BJ (cell line): ENCODE results near the gene CTCF. TPM values are rescaled to one million over a fixed set of nuclear protein-coding genes. Genes with fewer than 3 reads are reported as not detected.
"Not testable (repeated sequence)": the region's sequence is repeated elsewhere in the genome, so short reads cannot be mapped to it uniquely, and the experiment has no call there.

Experiments
- CTCF ChIA-PET: fragments of 350-600 bp; formaldehyde crosslinking; extraction: SDS; loops from one replicate; lab custom pipeline; 2021; ENCODE audit warnings: antibody characterized with exemption, inconsistent platforms; lab: Yijun Ruan, JAX
- POLR2A ChIA-PET: fragments of 300-600 bp; sonication (Branson Sonifier 250); formaldehyde crosslinking; extraction: SDS; loops from one replicate; lab custom pipeline; 2021; ENCODE audit warnings: antibody characterized with exemption; lab: Charles Lee
- DNase-seq: peaks from one replicate; pipeline ENCODE4 v3.0.0-alpha.2; 2011; ENCODE audit warnings: low read depth
- H3K27me3 ChIP-seq: 2 replicates; pipeline ENCODE4 v1.6.0; 2011; ENCODE audit warnings: low read length; ENCODE audit not compliant: control insufficient read depth, insufficient read depth
- H3K36me3 ChIP-seq: 2 replicates; pipeline ENCODE4 v1.5.1; 2011; ENCODE audit warnings: low read length; ENCODE audit not compliant: control insufficient read depth, insufficient read depth
- H3K4me3 ChIP-seq: 2 replicates; pipeline ENCODE4 v1.5.1; 2011; ENCODE audit warnings: low read depth, mild to moderate bottlenecking, control low read depth, low read length
- CTCF ChIP-seq: IDR thresholded peaks from 2 replicates; pipeline ENCODE4 v1.5.1; 2011; ENCODE audit warnings: low read depth, mild to moderate bottlenecking, control low read depth, inconsistent platforms, low read length, moderate library complexity; ENCODE audit not compliant: insufficient read depth
- polyA plus RNA-seq: library from polyadenylated mRNA; depleted of rRNA; stranded (reverse); fragments of >200 nt; gene quantifications from 2 replicates; pipeline ENCODE4 v1.2.3, GENCODE V29; 2011

Gene CTCF
- polyA plus RNA-seq, 1 experiment = 20.9 TPM

GRCh38 chr16:67529582-67530012 is 32.7 kb upstream of the CTCF start:
- H3K27me3 ChIP-seq = no peaks in the 10 kb centered on the region
- TF ChIP-seq CTCF = no peak
- no peak for DNase-seq
- H3K36me3 ChIP-seq = no peaks in the 10 kb centered on the region
- ChIA-PET POLR2A (no interaction called here), CTCF (interaction anchor here (1.0 to 2.9 kb wide), 10 partner anchors 9 to 138 kb away, joined by 3 to 34 read pairs (median 6); partner anchors contain the start of genes C16orf86, CARMIL2, CTCF and ENKD1)
- peak overlapping the region; percentile 77 for H3K4me3 ChIP-seq

GRCh38 chr16:67530013-67530939 is 32.0 kb upstream of the CTCF start:
- no peaks in the 10 kb centered on the region for H3K27me3 ChIP-seq
- peak; percentile 23 for DNase-seq
- CTCF ChIA-PET = interaction anchor here (1.0 to 2.9 kb wide), 10 partner anchors 10 to 137 kb away, joined by 3 to 34 read pairs (median 6); partner anchors contain the start of genes C16orf86, CARMIL2, CTCF and ENKD1
- POLR2A ChIA-PET = interaction anchor here (0.6 to 0.9 kb wide), 2 partner anchors 9 to 130 kb away, joined by 3 read pairs; partner anchors contain the start of gene ACD
- H3K36me3 ChIP-seq = no peaks in the 10 kb centered on the region; the same call in 1 of the 2 replicates
- no peak for TF ChIP-seq CTCF
- peak overlapping the region; percentile 77 for H3K4me3 ChIP-seq

- ChIA-PET POLR2A (interaction anchor here (0.6 kb wide), 1 partner anchor 129 kb away, joined by 3 read pairs; the partner anchor contains the start of gene ACD), CTCF (interaction anchor here (1.2 to 2.9 kb wide), 5 partner anchors 10 to 135 kb away, joined by 3 to 34 read pairs (median 15); partner anchors contain the start of genes C16orf86 and ENKD1)
- no peak for TF ChIP-seq CTCF
- H3K4me3 ChIP-seq = no peak overlapping the region
- no peaks in the 10 kb centered on the region for H3K27me3 ChIP-seq
- DNase-seq = no peak
- no peaks in the 10 kb centered on the region; the same call in 1 of the 2 replicates for H3K36me3 ChIP-seq
Observed at GRCh38 chr16:67531247-67531646, 31.1 kb upstream of the CTCF start.

GRCh38 chr16:67533024-67533560 is 29.2 kb upstream of the CTCF start:
- POLR2A ChIA-PET = no interaction called here
- no peaks in the 10 kb centered on the region; the same call in 1 of the 2 replicates for H3K36me3 ChIP-seq
- no peak overlapping the region for H3K4me3 ChIP-seq
- TF ChIP-seq CTCF = no peak
- H3K27me3 ChIP-seq = no peaks in the 10 kb centered on the region
- no peak for DNase-seq
- CTCF ChIA-PET = interaction anchor here (0.8 to 2.5 kb wide), 4 partner anchors 12 to 113 kb away, joined by 6 to 22 read pairs (median 9); partner anchors contain the start of gene CARMIL2

GRCh38 chr16:67533987-67534386 is 28.3 kb upstream of the CTCF start:
- H3K36me3 ChIP-seq, POLR2A ChIA-PET, H3K27me3 ChIP-seq, H3K4me3 ChIP-seq, DNase-seq: not testable (repeated sequence)
- CTCF ChIA-PET = interaction anchor here (0.8 to 2.5 kb wide), 2 partner anchors 13 kb away, joined by 6 to 11 read pairs; no protein-coding TSS in a partner anchor
